Large intestine (tissue), 3 donors: ENCODE measurements around the gene USP30. TPM values are rescaled to one million over a fixed set of nuclear protein-coding genes. Genes with fewer than 3 reads are reported as not detected.

Experiments
- DNase-seq, 2 donors: peaks; one replicate each; pipeline versions ENCODE4 v3.0.0 to v3.0.0-alpha.2; 2013
- H3K27ac ChIP-seq: one replicate; pipeline ENCODE4 v1.5.1; 2013; ENCODE audit warnings: low read length
- H3K27me3 ChIP-seq: 2 replicates; pipeline ENCODE4 v1.6.1; 2013; ENCODE audit warnings: low read length; ENCODE audit not compliant: control insufficient read depth, insufficient read depth
- H3K36me3 ChIP-seq: 2 replicates; pipeline ENCODE4 v1.6.1; 2013; ENCODE audit warnings: low read length; ENCODE audit not compliant: control insufficient read depth, insufficient read depth
- H3K4me1 ChIP-seq: one replicate; pipeline ENCODE4 v1.6.1; 2013; ENCODE audit warnings: low read length; ENCODE audit not compliant: control insufficient read depth, insufficient read depth
- H3K4me3 ChIP-seq: one replicate; pipeline ENCODE4 v1.5.1; 2013; ENCODE audit warnings: low read length
- H3K9me3 ChIP-seq: one replicate; pipeline ENCODE4 v1.6.1; 2013; ENCODE audit warnings: mild to moderate bottlenecking, low read depth, low read length, moderate library complexity; ENCODE audit not compliant: control insufficient read depth
- whole genome bisulfite sequencing: methylation state at CpG from one replicate; pipeline ENCODE4 v1.1.5; 2013; ENCODE audit warnings: low lambda C conversion rate; ENCODE audit not compliant: insufficient coverage; 5-methylcytosine and 5-hydroxymethylcytosine counted together
- polyA plus RNA-seq: library from polyadenylated mRNA; unstranded; fragments of 120-200 nt; gene quantifications from one replicate; pipeline ENCODE4 v1.2.1, GENCODE V29; 2013

USP30 gene
- polyA plus RNA-seq, 1 donor = 22.7 TPM

DNA sequence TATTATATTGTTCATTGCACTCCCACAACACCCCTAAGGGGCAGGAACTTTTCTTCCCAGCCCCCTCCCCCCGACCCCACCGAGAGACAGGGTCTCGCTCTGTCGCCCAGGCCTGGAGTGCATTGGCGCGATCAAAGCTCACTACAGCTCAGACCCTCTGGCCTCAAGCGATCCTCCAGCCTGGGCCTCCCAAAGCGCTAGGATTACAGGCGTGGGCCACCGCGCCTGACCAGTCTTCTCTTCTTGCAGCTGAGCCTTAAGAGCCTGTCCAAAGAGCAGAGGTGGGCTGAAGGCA is 44.7 kb downstream of the USP30 start:
- H3K4me3 ChIP-seq = peak overlapping the region; percentile 44
- H3K9me3 ChIP-seq = no peaks in the 10 kb centered on the region
- H3K27ac ChIP-seq = no peak overlapping the region
- no peak for DNase-seq
- peaks cover 19% of the 10 kb centered on the region for H3K36me3 ChIP-seq
- H3K27me3 ChIP-seq = no peaks in the 10 kb centered on the region
- H3K4me1 ChIP-seq = peaks cover 15% of the 10 kb centered on the region
- no CpG with 5 or more reads among the region's 11 CpGs for WGBS

DNA sequence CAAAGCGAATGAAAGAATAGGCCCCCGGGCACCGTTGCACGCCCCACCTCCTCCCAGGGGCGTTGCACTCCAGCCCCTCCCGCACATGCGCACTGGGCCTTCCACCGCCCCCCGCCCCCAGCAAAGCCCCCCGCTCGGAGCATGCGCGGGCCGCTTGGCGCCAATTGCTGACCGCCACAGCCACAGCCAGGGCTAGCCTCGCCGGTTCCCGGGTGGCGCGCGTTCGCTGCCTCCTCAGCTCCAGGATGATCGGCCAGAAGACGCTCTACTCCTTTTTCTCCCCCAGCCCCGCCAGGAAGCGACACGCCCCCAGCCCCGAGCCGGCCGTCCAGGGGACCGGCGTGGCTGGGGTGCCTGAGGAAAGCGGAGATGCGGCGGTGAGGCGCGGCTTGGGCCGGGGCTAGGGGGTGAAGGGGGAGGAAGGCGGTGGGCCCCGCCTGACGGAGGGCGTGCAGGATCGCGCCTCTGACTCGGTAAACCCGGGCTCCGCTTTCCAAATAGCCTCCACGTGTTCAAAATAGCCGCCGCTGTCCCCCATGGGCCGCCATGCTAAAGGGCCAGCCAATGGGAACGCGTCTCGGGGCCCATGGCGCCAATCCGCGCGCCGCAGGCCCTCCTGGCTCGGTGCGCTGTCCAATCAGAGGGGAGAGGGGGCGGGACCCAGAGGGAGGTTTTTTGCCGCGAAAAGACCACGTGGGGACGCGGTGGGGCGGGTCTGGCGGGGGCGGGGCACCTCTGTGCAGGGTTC is 45.2 kb downstream of the USP30 start, which contains the start of gene UNG:
TSS of gene UNG (plus strand) at position 163 of the 748 bp plus-strand sequence. CDS start at position 246, 83 bp downstream.
- Histone ChIP-seq H3K4me1 (peaks cover 11% of the 10 kb centered on the region), H3K4me3 (peak within 1 kb of the TSS; percentile 84), H3K36me3 (peaks cover 24% of the 10 kb centered on the region), H3K27me3 (no peaks in the 10 kb centered on the region), H3K9me3 (no peaks in the 10 kb centered on the region), H3K27ac (peak within 1 kb of the TSS; percentile 92)
- no CpG with 5 or more reads among the region's 71 CpGs for WGBS
- peak; percentile 95 to 96 for DNase-seq

DNA sequence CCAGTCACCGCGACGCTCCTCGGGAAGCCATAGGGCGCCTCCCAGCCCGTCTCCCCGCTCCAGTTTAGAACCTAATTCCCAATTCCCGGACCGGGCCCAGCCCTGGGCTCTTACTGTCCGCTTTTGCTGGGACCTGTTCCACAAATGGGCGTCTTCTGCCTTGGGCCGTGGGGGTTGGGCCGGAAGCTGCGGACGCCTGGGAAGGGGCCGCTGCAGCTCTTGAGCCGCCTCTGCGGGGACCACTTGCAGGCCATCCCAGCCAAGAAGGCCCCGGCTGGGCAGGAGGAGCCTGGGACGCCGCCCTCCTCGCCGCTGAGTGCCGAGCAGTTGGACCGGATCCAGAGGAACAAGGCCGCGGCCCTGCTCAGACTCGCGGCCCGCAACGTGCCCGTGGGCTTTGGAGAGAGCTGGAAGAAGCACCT is 45.8 kb downstream of the USP30 start:
- Histone ChIP-seq H3K4me3 (peak overlapping the region; percentile 84), H3K4me1 (peaks cover 6% of the 10 kb centered on the region), H3K36me3 (peaks cover 26% of the 10 kb centered on the region), H3K27me3 (no peaks in the 10 kb centered on the region), H3K9me3 (no peaks in the 10 kb centered on the region), H3K27ac (peak overlapping the region; percentile 92)
- no peak for DNase-seq
- WGBS = no CpG with 5 or more reads among the region's 32 CpGs

DNA sequence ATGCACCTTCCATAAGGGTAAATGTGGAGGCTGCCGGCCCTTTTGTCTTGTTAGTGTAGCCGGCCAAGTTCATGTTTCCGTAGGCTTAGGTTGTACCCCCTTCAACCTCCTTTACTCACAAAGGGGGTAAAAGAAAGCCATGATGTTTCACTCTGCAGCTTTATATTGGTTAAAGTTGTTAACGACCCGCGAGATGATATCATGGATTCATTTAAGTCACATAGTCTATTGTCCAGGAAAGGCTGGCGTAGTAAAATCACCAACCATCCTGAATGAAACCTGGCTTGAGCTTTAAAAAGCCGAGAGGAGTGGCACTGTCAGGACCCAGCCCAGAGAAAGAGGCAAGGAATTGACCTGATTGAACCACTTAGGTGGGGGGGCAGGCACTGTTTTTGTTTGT is 46.3 kb downstream of the USP30 start:
- Histone ChIP-seq H3K9me3 (no peaks in the 10 kb centered on the region), H3K36me3 (peaks cover 31% of the 10 kb centered on the region), H3K4me3 (peak overlapping the region; percentile 84), H3K27me3 (no peaks in the 10 kb centered on the region), H3K4me1 (peaks cover 6% of the 10 kb centered on the region), H3K27ac (peak overlapping the region; percentile 92)
- WGBS = no CpG with 5 or more reads among the region's 8 CpGs
- no peak for DNase-seq

DNA sequence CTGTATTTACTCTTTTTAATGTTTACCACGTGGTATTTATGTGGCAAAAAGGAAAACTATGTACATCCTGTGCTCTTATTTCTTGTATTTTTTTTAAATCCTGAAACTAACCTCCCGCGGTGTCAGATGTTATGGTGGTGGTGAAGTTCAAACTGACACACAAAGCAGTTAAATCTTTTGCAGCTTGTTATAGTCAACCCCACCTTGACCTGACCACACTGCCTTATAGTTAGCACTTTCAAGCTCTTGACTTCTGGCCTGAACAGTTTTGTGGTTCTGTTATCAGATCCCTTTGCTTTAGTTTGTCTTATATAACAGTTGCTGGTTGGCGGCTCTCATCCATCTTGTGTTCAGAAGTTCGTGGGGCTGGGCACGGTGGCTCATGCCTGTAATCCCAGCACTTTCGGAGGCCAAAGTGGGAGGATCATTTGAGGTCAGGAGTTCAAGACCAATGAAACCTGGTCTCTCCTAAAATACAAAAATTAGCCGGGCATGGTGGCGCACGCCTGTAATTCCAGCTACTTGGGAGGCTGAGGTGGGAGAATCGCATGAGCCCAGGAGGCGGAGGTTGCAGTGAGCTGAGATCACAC is 47.1 kb downstream of the USP30 start:
- 89% methylated on average over 5 of the region's 12 CpGs for WGBS
- no peak for DNase-seq
- peaks cover 6% of the 10 kb centered on the region for H3K4me1 ChIP-seq
- H3K27ac ChIP-seq = no peak overlapping the region
- H3K9me3 ChIP-seq = no peaks in the 10 kb centered on the region
- H3K36me3 ChIP-seq = peaks cover 38% of the 10 kb centered on the region
- no peaks in the 10 kb centered on the region for H3K27me3 ChIP-seq
- no peak overlapping the region for H3K4me3 ChIP-seq

DNA sequence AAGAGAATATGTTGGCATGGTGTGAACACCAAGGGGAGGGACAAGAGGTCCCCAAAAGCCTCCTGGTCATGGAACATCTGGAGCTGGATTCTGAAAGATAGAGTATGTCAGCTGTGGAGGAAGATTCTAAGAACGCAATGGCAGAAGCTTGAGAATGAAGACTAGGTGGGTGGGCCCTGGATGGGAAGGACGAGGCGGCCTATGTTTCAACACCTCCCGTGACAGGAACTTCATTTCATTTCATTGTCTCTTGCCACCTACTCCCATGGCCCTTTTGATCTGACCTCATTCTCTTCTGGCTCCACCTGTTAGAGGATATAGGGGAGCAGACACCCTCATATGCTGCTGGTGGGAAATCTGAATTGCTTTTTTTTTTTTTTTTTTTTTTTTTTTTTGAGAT is 48.4 kb downstream of the USP30 start:
- peaks cover 50% of the 10 kb centered on the region for H3K36me3 ChIP-seq
- no peaks in the 10 kb centered on the region for H3K27me3 ChIP-seq
- DNase-seq = no peak
- H3K4me1 ChIP-seq = peaks cover 6% of the 10 kb centered on the region
- H3K9me3 ChIP-seq = no peaks in the 10 kb centered on the region
- H3K27ac ChIP-seq = no peak overlapping the region
- no peak overlapping the region for H3K4me3 ChIP-seq
- WGBS = 100% methylated on average over 3 of the region's 4 CpGs

DNA sequence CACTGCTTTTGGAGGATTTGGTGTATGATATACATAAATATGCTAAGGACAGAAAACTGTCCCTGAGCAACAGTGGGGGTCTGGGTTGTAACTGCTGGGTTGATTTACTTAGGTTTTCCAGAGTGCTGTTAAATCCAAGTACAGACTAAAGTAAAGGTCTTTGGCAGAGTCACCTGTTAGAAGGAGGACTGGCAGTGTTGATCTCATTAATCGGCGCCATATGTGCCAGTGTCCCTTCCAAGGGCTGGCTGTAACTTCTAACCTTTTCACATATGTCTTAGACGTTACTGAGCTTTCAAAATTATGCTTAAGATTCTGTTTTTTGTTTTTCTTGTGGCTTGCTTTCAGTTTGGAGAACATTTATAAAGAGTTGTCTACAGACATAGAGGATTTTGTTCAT is 50.1 kb downstream of the USP30 start:
- no peaks in the 10 kb centered on the region for H3K9me3 ChIP-seq
- no peak for DNase-seq
- H3K4me1 ChIP-seq = peaks cover 6% of the 10 kb centered on the region
- H3K4me3 ChIP-seq = no peak overlapping the region
- no peak overlapping the region for H3K27ac ChIP-seq
- peaks cover 60% of the 10 kb centered on the region for H3K36me3 ChIP-seq
- no peaks in the 10 kb centered on the region for H3K27me3 ChIP-seq
- 100% methylated on average over 1 of the region's 3 CpGs for WGBS

DNA sequence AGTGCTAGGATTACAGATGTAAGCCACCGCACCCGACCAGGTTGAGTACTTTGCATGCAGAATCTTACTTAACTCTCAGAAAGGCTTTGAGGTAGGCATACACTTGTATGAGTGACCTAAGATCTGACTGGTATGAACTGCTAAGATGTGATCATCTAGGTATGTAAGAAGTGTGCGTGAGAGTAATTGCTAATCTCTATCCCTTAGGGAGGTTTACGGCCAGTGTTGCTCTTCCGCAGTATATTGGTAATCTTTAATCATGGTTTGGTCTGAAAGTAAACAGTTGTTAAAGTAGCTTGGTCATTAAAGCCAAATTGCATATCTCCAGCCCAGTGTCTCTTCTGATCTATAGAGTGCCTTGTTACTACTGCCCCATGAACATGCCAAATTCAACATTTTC is 52.8 kb downstream of the USP30 start:
- no peaks in the 10 kb centered on the region for H3K27me3 ChIP-seq
- no peak overlapping the region for H3K4me3 ChIP-seq
- H3K27ac ChIP-seq = no peak overlapping the region
- no peaks in the 10 kb centered on the region for H3K9me3 ChIP-seq
- no peaks in the 10 kb centered on the region for H3K4me1 ChIP-seq
- no peak for DNase-seq
- no CpG with 5 or more reads among the region's 5 CpGs for WGBS
- peaks cover 62% of the 10 kb centered on the region for H3K36me3 ChIP-seq

DNA sequence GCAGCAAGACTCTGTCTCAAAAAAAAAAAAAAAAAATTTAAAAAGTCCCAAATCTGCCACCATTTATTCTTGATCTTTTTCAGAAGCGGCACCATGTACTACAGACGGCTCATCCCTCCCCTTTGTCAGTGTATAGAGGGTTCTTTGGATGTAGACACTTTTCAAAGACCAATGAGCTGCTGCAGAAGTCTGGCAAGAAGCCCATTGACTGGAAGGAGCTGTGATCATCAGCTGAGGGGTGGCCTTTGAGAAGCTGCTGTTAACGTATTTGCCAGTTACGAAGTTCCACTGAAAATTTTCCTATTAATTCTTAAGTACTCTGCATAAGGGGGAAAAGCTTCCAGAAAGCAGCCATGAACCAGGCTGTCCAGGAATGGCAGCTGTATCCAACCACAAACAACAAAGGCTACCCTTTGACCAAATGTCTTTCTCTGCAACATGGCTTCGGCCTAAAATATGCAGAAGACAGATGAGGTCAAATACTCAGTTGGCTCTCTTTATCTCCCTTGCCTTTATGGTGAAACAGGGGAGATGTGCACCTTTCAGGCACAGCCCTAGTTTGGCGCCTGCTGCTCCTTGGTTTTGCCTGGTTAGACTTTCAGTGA is 57.5 kb downstream of the USP30 start:
- no CpG with 5 or more reads among the region's 6 CpGs for WGBS
- DNase-seq = no peak
- Histone ChIP-seq H3K27ac (no peak overlapping the region), H3K9me3 (no peaks in the 10 kb centered on the region), H3K27me3 (no peaks in the 10 kb centered on the region), H3K4me1 (peaks cover 11% of the 10 kb centered on the region), H3K4me3 (no peak overlapping the region), H3K36me3 (peaks cover 30% of the 10 kb centered on the region)

DNA sequence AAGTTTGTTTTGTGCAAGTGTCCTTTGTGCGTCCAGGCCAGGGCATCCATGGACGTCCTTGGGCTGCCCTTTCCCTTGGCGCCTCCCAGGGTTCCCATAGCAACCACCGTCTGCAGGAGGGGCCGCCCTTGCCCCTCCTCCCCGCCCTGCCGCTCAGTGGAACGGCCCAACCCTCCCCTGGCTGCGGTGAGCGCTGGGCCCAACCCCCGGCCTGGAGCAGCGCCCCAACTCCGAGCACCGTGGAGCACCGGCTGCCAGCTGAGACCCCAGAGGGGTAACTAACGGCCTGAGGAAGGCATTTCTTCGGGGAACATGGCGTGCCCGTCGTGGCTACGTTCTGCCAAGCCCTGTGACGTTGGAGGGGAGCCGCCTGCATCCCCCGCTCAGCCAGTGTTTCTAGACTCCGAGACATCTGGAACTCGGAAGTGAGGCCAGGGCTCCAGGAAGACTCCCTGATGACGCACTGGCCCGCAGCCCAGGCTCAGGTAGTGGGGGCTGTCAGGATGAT is 58.7 kb downstream of the USP30 start:
- Histone ChIP-seq H3K27me3 (no peaks in the 10 kb centered on the region), H3K36me3 (peaks cover 18% of the 10 kb centered on the region), H3K27ac (peak overlapping the region; percentile 96), H3K4me3 (peak overlapping the region; percentile 81), H3K9me3 (no peaks in the 10 kb centered on the region), H3K4me1 (peaks cover 23% of the 10 kb centered on the region)
- DNase-seq = peak; percentile 90 to 93
- WGBS = no CpG with 5 or more reads among the region's 28 CpGs
